ENCODE measurements around the gene RGS11. TPM values are rescaled to one million over a fixed set of nuclear protein-coding genes. Genes with fewer than 3 reads are reported as not detected.

Gene RGS11
- polyA plus RNA-seq, 1 donor (not counting 4 experiments of a cell fraction or from before 2014, with no cell fraction given) = not detected

DNA sequence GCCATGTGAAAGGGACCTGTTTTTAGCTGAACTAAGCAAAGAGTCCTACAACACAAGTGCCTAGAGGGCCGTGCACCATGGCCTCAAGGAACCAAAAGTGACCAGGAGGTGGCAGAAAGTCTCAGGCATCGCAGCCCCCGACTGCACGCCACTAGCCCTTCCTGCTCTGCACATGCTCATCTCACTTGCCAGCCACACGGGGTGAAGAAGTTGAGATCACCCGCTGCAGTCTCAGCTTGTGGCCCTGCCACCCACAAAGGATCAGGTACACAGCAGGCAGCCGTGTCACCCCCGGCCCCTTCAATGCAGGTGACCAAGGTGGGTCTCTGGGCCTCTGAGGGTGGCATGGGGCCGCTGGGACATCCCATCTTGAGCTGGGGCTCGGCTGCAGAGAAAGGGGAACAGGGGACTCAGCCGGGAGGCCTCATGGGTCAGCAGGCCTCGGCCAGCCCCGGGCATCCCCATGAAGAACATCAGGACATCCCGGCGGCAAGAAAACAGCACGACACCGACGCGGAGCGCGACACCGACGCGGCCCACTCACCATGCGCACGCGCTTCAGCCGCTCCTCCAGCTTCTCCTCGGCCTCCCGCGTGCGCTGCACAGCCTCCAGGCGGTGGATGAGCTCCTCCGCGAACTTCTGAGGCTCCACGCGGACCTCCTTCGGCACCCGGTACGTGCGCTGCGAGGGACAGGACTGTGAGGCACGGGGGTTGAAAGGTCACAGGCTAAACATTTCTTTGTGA, 28.2 kb upstream of the RGS11 start:
- no peaks in the 10 kb centered on the region for H3K9me3 ChIP-seq (ENCODE audit: control insufficient read depth, low read depth, low read length)
- FAIRE-seq = no peak
- dilution Hi-C loops (cut with MboI; ENCODE audit: extremely low pct_ligation_motif_present, low sequenced_read_pairs) = no loop called here

DNA sequence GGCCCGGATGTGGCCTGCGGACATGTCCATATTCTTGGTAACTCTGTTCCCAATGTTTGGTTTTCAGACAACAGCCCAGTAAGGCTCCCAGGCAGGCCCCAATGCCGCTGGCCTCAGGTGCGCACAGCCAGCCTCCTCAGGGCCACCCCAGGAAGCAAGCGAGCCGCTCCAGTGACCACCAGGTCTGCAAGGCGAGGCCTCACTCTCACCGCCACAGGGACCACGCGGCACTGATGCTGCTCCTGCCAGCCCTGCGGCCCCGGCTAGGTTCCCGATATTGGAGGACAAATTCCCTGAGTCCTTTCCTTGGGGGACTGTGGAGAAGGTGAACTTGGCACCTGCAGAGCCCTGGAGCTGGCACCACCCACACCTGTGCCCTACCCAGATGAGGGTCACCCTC, 26.2 kb upstream of the RGS11 start:
- H3K27ac ChIP-seq (ENCODE audit: control insufficient read depth, insufficient read depth, low read length) = no peak overlapping the region
- no peak overlapping the region for H3K4me3 ChIP-seq (ENCODE audit: control insufficient read depth in 2 of 3, extremely low read depth in 1 of 3, insufficient read depth in 2 of 3, low read depth in 1 of 3, low read length in 3 of 3)
- peaks cover 13 to 31% of the 10 kb centered on the region in 2 experiments for H3K36me3 ChIP-seq (ENCODE audit: control insufficient read depth in 2 of 2, extremely low read depth in 1 of 2, insufficient read depth in 2 of 2, low read length in 2 of 2)
- H3K9me1 ChIP-seq (ENCODE audit: control insufficient read depth, extremely low read depth, insufficient read depth, low read length) = no peaks in the 10 kb centered on the region
- no peaks in the 10 kb centered on the region for H3K9me3 ChIP-seq (ENCODE audit: control insufficient read depth, low read depth, low read length)
- peaks cover 5% of the 10 kb centered on the region for H3K79me2 ChIP-seq (ENCODE audit: control insufficient read depth, insufficient read depth, low read length)
- H3K27me3 ChIP-seq (ENCODE audit: control insufficient read depth, extremely low read depth, insufficient read depth, low read length) = no peaks in the 10 kb centered on the region
- DNase-seq (ENCODE audit: low read depth, low spot score) = no peak
- no peak overlapping the region for H2AFZ ChIP-seq (ENCODE audit: control insufficient read depth, low read length)
- H3K4me2 ChIP-seq (ENCODE audit: control insufficient read depth, extremely low read depth, insufficient read depth, low read depth, low read length) = no peak overlapping the region
- no peak overlapping the region for H3K9ac ChIP-seq (ENCODE audit: control insufficient read depth, extremely low read depth, insufficient read depth, low read length)
- peaks cover 5% of the 10 kb centered on the region for H4K20me1 ChIP-seq (ENCODE audit: control insufficient read depth, extremely low read depth, insufficient read depth, low read length)
- dilution Hi-C loops (cut with MboI; ENCODE audit: extremely low pct_ligation_motif_present, low sequenced_read_pairs) = no loop called here
- H3K4me1 ChIP-seq (ENCODE audit: control insufficient read depth, extremely low read depth, insufficient read depth, low read length) = peaks cover 10% of the 10 kb centered on the region
- TF ChIP-seq EZH2 (IDR thresholded peaks at IDR 0.05; ENCODE audit: low read length) (no peak), CTCF (optimal IDR thresholded peaks at IDR 0.05 in 1 of 3, IDR thresholded peaks at IDR 0.05 in 1 of 3, conservative IDR thresholded peaks at IDR 0.05 in 1 of 3; ENCODE audit: extremely low read depth in 1 of 3, insufficient read depth in 2 of 3, low read length in 3 of 3) (no peak)
- no peak for FAIRE-seq

More for the DNA sequence above, 28.2 kb upstream of the RGS11 start:
- Histone ChIP-seq H3K4me2 (ENCODE audit: control insufficient read depth, extremely low read depth, insufficient read depth, low read depth, low read length) (no peak overlapping the region), H3K27me3 (ENCODE audit: control insufficient read depth, extremely low read depth, insufficient read depth, low read length) (no peaks in the 10 kb centered on the region), H3K9me1 (ENCODE audit: control insufficient read depth, extremely low read depth, insufficient read depth, low read length) (no peaks in the 10 kb centered on the region), H3K4me3 (ENCODE audit: control insufficient read depth in 2 of 3, extremely low read depth in 1 of 3, insufficient read depth in 2 of 3, low read depth in 1 of 3, low read length in 3 of 3) (no peak overlapping the region), H3K36me3 (ENCODE audit: control insufficient read depth in 2 of 2, extremely low read depth in 1 of 2, insufficient read depth in 2 of 2, low read length in 2 of 2) (peaks cover 17 to 40% of the 10 kb centered on the region in 2 experiments), H4K20me1 (ENCODE audit: control insufficient read depth, extremely low read depth, insufficient read depth, low read length) (peaks cover 5% of the 10 kb centered on the region), H3K9ac (ENCODE audit: control insufficient read depth, extremely low read depth, insufficient read depth, low read length) (no peak overlapping the region), H3K79me2 (ENCODE audit: control insufficient read depth, insufficient read depth, low read length) (peaks cover 5% of the 10 kb centered on the region), H2AFZ (ENCODE audit: control insufficient read depth, low read length) (no peak overlapping the region), H3K4me1 (ENCODE audit: control insufficient read depth, extremely low read depth, insufficient read depth, low read length) (peaks cover 10% of the 10 kb centered on the region), H3K27ac (ENCODE audit: control insufficient read depth, insufficient read depth, low read length) (no peak overlapping the region)
- TF ChIP-seq CTCF (optimal IDR thresholded peaks at IDR 0.05 in 1 of 3, IDR thresholded peaks at IDR 0.05 in 1 of 3, conservative IDR thresholded peaks at IDR 0.05 in 1 of 3; ENCODE audit: extremely low read depth in 1 of 3, insufficient read depth in 2 of 3, low read length in 3 of 3) (no peak), EZH2 (IDR thresholded peaks at IDR 0.05; ENCODE audit: low read length) (no peak)
- DNase-seq (ENCODE audit: low read depth, low spot score) = no peak
